GM20000 (cell line): ENCODE data around the gene CLDN22.
"Not testable (repeated sequence)": the region's sequence is repeated elsewhere in the genome, so short reads cannot be mapped to it uniquely, and the experiment has no call there.

ENCODE experiments used
- DNase-seq: peaks from one replicate; pipeline ENCODE4 v3.0.0; 2012; ENCODE audit warnings: low spot score
- CTCF ChIP-seq: IDR thresholded peaks from 2 replicates; pipeline ENCODE4 v1.5.1; 2012; ENCODE audit warnings: mild to moderate bottlenecking, control low read depth; ENCODE audit errors: extremely low read depth, missing control alignments

Gene CLDN22

GRCh38 chr4:183328832-183329231, 8.8 kb upstream of the CLDN22 start:
- no peak for TF ChIP-seq CTCF
- no peak for DNase-seq

GRCh38 chr4:183327827-183328226, 7.8 kb upstream of the CLDN22 start:
- no peak for TF ChIP-seq CTCF
- DNase-seq: no peak

GRCh38 chr4:183326853-183327252, 6.8 kb upstream of the CLDN22 start:
- no peak for DNase-seq
- no peak for TF ChIP-seq CTCF

- not testable (repeated sequence) for DNase-seq
Observed at GRCh38 chr4:183326387-183326786, 6.3 kb upstream of the CLDN22 start.

GRCh38 chr4:183324619-183325018, 4.5 kb upstream of the CLDN22 start:
- no peak for TF ChIP-seq CTCF
- no peak for DNase-seq

- not testable (repeated sequence) for DNase-seq
Observed at GRCh38 chr4:183324056-183324455, 4.0 kb upstream of the CLDN22 start.

GRCh38 chr4:183323295-183323694, 3.2 kb upstream of the CLDN22 start:
- TF ChIP-seq CTCF: no peak
- DNase-seq: no peak

- TF ChIP-seq CTCF: no peak
- DNase-seq: no peak
Observed at GRCh38 chr4:183322326-183322725, 2.2 kb upstream of the CLDN22 start, which contains the start of gene CLDN24. Gene CLDN24, minus strand, starts transcription at chr4:183322426. Its CDS starts 0 bp downstream, at chr4:183322426.

- DNase-seq: no peak
- no peak for TF ChIP-seq CTCF
Observed at GRCh38 chr4:183321516-183321915, 1.4 kb upstream of the CLDN22 start.
